ENCODE measurements around the gene ADAMTSL2. TPM values are rescaled to one million over a fixed set of nuclear protein-coding genes. Genes with fewer than 3 reads are reported as not detected.

ADAMTSL2 gene
- total and polyA plus RNA-seq, 9 donors: 0.27 to 18.5 (median 1.9) TPM

DNA sequence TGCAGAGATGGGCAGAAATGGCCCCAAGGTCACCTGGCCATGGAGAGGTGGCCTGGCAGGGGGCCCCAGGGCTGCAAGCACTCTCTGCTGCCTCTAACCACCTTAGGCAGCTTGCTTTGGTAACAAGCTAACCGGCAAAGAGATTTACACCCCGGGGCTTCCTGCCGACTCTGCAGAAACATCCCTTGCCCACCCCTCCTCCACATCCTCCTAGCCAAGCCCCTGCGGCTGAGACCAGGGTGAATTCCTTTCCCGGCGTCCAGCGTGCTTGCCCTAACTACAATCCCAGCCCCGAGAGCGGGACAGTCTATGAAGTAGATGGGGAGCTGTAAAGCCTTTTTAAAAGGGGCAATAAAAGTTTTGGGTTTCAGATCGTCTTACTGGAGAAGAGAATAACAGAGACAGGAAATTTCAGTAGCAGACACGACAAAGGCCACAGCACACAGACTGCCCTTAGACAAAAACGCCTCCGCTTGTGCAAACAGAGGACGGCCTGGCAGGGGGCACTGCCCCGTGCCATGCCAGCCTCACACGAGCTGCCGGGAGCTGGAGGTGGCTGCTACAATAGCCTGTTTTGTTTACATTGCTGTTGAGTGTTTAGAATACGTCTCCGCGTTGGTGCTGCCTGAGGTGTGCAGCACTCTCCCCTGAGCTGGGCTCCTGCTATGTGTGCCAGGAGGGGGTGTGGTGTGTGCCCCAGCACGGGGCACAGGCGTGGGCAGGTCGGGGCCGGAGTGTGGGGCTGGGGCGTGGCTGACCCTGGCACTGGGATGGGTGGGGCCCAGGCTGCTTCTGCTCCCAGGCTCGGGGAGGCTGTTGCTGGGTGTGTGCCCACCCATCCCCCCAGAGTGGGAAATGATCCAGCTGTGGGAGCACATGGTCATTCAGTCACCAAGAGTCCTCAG lies 25.1 kb upstream of the ADAMTSL2 start:
- Histone ChIP-seq H3K27ac (no peak overlapping the region), H3K27me3 (no peaks in the 10 kb centered on the region), H3K9me3 (no peaks in the 10 kb centered on the region), H3K4me3 (no peak overlapping the region), H3K4me1 (ENCODE audit: insufficient read depth) (peaks cover 27% of the 10 kb centered on the region), H3K36me3 (no peaks in the 10 kb centered on the region)
- TF ChIP-seq EP300 (IDR thresholded peaks at IDR 0.05) (no peak), POLR2A (IDR thresholded peaks at IDR 0.05) (no peak)
- TF ChIP-seq, protein P1, sequence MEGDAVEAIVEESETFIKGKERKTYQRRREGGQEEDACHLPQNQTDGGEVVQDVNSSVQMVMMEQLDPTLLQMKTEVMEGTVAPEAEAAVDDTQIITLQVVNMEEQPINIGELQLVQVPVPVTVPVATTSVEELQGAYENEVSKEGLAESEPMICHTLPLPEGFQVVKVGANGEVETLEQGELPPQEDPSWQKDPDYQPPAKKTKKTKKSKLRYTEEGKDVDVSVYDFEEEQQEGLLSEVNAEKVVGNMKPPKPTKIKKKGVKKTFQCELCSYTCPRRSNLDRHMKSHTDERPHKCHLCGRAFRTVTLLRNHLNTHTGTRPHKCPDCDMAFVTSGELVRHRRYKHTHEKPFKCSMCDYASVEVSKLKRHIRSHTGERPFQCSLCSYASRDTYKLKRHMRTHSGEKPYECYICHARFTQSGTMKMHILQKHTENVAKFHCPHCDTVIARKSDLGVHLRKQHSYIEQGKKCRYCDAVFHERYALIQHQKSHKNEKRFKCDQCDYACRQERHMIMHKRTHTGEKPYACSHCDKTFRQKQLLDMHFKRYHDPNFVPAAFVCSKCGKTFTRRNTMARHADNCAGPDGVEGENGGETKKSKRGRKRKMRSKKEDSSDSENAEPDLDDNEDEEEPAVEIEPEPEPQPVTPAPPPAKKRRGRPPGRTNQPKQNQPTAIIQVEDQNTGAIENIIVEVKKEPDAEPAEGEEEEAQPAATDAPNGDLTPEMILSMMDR (IDR thresholded peaks at IDR 0.05): no peak
- intact Hi-C loops (cut with DNase I): loop anchor here in 1 of 4 donors (10.0 kb wide), 1 partner anchor 205 kb away; no protein-coding TSS in a partner anchor
- 15 to 30% (median 29%) methylated on average over 24 to 26 of the region's 26 CpGs for WGBS, 3 donors
- peak in 1 of 5 donors; percentile 52 for DNase-seq

DNA sequence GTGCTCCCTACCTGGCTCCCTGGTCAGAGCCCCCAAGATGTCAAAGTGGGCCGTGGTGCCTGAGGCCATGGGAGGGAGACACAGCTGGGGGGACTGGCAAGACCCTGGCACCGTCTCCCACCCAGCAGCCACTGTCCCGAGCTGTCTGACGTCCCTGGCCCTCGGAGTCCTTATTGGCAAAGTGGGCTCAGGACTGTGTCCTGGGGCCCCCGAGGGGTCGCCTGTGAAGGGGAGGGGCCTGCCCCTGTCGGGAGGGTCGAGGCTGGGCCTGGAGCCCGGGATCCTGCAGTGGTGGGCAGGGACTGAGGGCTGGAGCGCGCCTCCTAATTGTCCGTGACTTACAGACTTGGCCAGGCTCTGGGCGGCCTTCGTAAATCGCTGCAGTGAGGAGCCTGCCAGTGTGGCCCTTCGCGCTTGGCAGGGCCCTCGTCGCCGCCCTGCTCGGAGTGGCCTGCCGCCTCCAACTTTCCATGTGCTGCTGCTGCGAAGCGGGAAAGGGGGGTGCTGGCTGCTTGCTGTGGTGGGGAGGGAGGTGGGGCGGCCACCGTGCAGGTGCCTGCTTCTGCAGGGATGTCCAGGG lies 23.5 kb upstream of the ADAMTSL2 start:
- Histone ChIP-seq H3K9me3 (no peaks in the 10 kb centered on the region), H3K36me3 (no peaks in the 10 kb centered on the region), H3K4me1 (ENCODE audit: insufficient read depth) (peaks cover 28% of the 10 kb centered on the region), H3K27ac (no peak overlapping the region), H3K27me3 (no peaks in the 10 kb centered on the region), H3K4me3 (no peak overlapping the region)
- intact Hi-C loops (cut with DNase I): loop anchor here in 1 of 4 donors (10.0 kb wide), 1 partner anchor 204 kb away; no protein-coding TSS in a partner anchor
- TF ChIP-seq, protein P1 (IDR thresholded peaks at IDR 0.05): no peak
- no peak for TF ChIP-seq EP300 (IDR thresholded peaks at IDR 0.05)
- TF ChIP-seq POLR2A (IDR thresholded peaks at IDR 0.05): no peak
- 87 to 89% (median 87%) methylated on average over 26 to 27 of the region's 27 CpGs for WGBS, 3 donors
- peak in 1 of 5 donors; percentile 24 for DNase-seq

- intact Hi-C loops (cut with DNase I): loop anchor here in 1 of 4 donors (10.0 kb wide), 1 partner anchor 203 kb away; no protein-coding TSS in a partner anchor
- H3K4me3 ChIP-seq: no peak overlapping the region
- no peaks in the 10 kb centered on the region for H3K9me3 ChIP-seq
- no peak for DNase-seq
- H3K36me3 ChIP-seq: no peaks in the 10 kb centered on the region
- TF ChIP-seq EP300 (IDR thresholded peaks at IDR 0.05): no peak
- TF ChIP-seq, protein P1 (IDR thresholded peaks at IDR 0.05): no peak
- peaks cover 23% of the 10 kb centered on the region for H3K4me1 ChIP-seq (ENCODE audit: insufficient read depth)
- 82 to 92% (median 85%) methylated on average over 10 of the region's 10 CpGs for WGBS, 3 donors
- H3K27ac ChIP-seq: no peak overlapping the region
- H3K27me3 ChIP-seq: no peaks in the 10 kb centered on the region
These were observed 22.9 kb upstream of the ADAMTSL2 start for GRCh38 chr9:133511607-133512006.

DNA sequence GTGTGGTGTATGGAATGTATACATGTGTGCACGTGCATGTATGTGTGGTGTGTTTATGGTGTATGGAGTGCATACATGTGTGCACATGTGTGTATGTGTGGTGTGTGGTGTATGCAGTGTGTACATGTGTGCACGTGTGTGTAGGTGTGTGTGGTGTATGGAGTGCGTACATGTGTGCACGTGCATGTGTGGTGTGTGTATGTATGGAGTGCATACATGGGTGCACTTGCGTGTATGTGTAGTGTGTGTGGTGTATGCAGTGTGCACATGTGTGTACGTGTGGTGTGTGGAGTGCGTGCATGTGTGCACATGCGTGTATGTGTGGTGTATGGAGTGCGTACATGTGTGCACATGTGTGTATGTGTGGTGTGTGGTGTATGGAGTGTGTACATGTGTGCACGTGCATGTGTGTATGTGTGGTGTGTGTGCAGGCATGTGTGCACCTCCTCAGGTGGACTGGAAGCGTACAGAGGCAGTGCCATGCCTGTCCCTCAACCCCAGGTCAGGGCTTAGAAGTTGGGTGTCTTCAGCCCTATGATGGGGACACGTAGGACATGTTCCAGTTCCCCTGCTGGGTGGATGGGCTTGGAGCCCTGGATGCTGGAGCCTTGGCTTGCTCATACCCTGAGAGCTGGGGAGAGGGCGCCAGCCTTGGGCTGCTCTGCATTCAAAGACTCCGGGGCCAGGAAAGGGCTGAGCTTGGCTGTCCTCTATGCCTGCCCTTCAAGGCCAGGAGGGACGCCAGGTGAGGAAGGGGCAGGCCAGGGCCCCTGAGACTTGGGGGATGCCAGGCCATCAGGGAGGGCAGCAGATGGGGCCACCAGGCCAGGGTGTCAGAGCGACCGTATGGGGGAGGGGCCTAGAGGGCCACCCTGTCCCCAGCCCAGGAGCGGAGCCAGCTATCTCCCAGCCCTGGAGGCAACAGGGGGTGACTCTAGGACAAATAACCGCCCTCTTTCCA lies 22.0 kb upstream of the ADAMTSL2 start:
- Histone ChIP-seq H3K9me3 (no peaks in the 10 kb centered on the region), H3K27me3 (no peaks in the 10 kb centered on the region), H3K4me1 (ENCODE audit: insufficient read depth) (peaks cover 19% of the 10 kb centered on the region), H3K36me3 (no peaks in the 10 kb centered on the region), H3K27ac (no peak overlapping the region), H3K4me3 (no peak overlapping the region)
- 87 to 92% (median 90%) methylated on average over 19 of the region's 19 CpGs for WGBS, 3 donors
- TF ChIP-seq POLR2A (IDR thresholded peaks at IDR 0.05): no peak
- TF ChIP-seq EP300 (IDR thresholded peaks at IDR 0.05): no peak
- TF ChIP-seq, protein P1 (IDR thresholded peaks at IDR 0.05): no peak
- intact Hi-C loops (cut with DNase I): loop anchor here in 1 of 4 donors (10.0 kb wide), 1 partner anchor 202 kb away; no protein-coding TSS in a partner anchor
- peak in 1 of 5 donors; percentile 34 for DNase-seq

Measured in ovary (tissue), 9 donors.